Activated T-cell treated with anti-CD3 and anti-CD28 coated beads, Interleukin-2, amount 50 U/mL, for 1 hour (primary cell): ENCODE measurements around the gene GAB1.

Source experiments
- DNase-seq: peaks from one replicate; pipeline ENCODE4 v3.0.0-alpha.2; 2020

The GAB1 gene

GRCh38 chr4:143359644-143360193 lies 23.0 kb downstream of the GAB1 start:
- no peak for DNase-seq

GRCh38 chr4:143360838-143361625 lies 24.4 kb downstream of the GAB1 start:
- DNase-seq: no peak

- DNase-seq: no peak
These were observed 25.8 kb downstream of the GAB1 start for GRCh38 chr4:143362349-143363046.

- DNase-seq: no peak
These were observed 26.7 kb downstream of the GAB1 start for GRCh38 chr4:143363332-143363731.

- DNase-seq: no peak
These were observed 27.4 kb downstream of the GAB1 start for GRCh38 chr4:143364063-143364462.

- no peak for DNase-seq
These were observed 31.2 kb downstream of the GAB1 start for GRCh38 chr4:143367863-143368262.

- no peak for DNase-seq
These were observed 32.9 kb downstream of the GAB1 start for GRCh38 chr4:143369552-143369951.

- DNase-seq: no peak
These were observed 35.6 kb downstream of the GAB1 start for GRCh38 chr4:143372093-143372915.

GRCh38 chr4:143374255-143374654 lies 37.6 kb downstream of the GAB1 start:
- no peak for DNase-seq

- no peak for DNase-seq
These were observed 38.1 kb downstream of the GAB1 start for GRCh38 chr4:143374771-143375170.

- no peak for DNase-seq
These were observed 38.8 kb downstream of the GAB1 start for GRCh38 chr4:143375326-143376073.

GRCh38 chr4:143377611-143378099 lies 41.0 kb downstream of the GAB1 start:
- no peak for DNase-seq

- no peak for DNase-seq
These were observed 44.0 kb downstream of the GAB1 start for GRCh38 chr4:143380629-143381028.

GRCh38 chr4:143381189-143382118 lies 44.8 kb downstream of the GAB1 start:
- DNase-seq: no peak

GRCh38 chr4:143382596-143382995 lies 45.9 kb downstream of the GAB1 start:
- no peak for DNase-seq

GRCh38 chr4:143383005-143383574 lies 46.4 kb downstream of the GAB1 start:
- DNase-seq: no peak

- no peak for DNase-seq
These were observed 47.8 kb downstream of the GAB1 start for GRCh38 chr4:143384381-143384994.

- DNase-seq: no peak
These were observed 50.1 kb downstream of the GAB1 start for GRCh38 chr4:143386812-143387211.

- DNase-seq: no peak
These were observed 53.0 kb downstream of the GAB1 start for GRCh38 chr4:143389579-143390195.

GRCh38 chr4:143390764-143391163 lies 54.1 kb downstream of the GAB1 start:
- DNase-seq: no peak
